Gastrocnemius medialis (tissue), 4 donors: ENCODE results near the gene CCSER2.
"Not testable (repeated sequence)": the region's sequence is repeated elsewhere in the genome, so short reads cannot be mapped to it uniquely, and the experiment has no call there.

Experiments
- POLR2A ChIP-seq, 2 donors: fragments of 450-650 bp; IDR thresholded peaks; one replicate each; pipeline ENCODE4 v1.6.1; 2017; ENCODE audit warnings: antibody characterized with exemption in 2 of 2, mild to moderate bottlenecking in 2 of 2, moderate library complexity in 2 of 2
- TF ChIP-seq, protein P1 (sequence below), 5 experiments: fragments of 450-650 bp in 3 of 5; fragments of 200-600 bp in 2 of 5; sonication (generic) in 2 of 5; IDR thresholded peaks in 4 of 5; conservative IDR thresholded peaks in 1 of 5; 1 replicate in 4 of 5; 2 replicates in 1 of 5; pipeline ENCODE4 v1.5.1; 2016 to 2019; ENCODE audit warnings: antibody characterized with exemption in 5 of 5, mild to moderate bottlenecking in 3 of 5, moderate library complexity in 3 of 5

- TF ChIP-seq, protein P1, sequence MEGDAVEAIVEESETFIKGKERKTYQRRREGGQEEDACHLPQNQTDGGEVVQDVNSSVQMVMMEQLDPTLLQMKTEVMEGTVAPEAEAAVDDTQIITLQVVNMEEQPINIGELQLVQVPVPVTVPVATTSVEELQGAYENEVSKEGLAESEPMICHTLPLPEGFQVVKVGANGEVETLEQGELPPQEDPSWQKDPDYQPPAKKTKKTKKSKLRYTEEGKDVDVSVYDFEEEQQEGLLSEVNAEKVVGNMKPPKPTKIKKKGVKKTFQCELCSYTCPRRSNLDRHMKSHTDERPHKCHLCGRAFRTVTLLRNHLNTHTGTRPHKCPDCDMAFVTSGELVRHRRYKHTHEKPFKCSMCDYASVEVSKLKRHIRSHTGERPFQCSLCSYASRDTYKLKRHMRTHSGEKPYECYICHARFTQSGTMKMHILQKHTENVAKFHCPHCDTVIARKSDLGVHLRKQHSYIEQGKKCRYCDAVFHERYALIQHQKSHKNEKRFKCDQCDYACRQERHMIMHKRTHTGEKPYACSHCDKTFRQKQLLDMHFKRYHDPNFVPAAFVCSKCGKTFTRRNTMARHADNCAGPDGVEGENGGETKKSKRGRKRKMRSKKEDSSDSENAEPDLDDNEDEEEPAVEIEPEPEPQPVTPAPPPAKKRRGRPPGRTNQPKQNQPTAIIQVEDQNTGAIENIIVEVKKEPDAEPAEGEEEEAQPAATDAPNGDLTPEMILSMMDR (IDR thresholded peaks at IDR 0.05 in 4 of 5, conservative IDR thresholded peaks at IDR 0.05 in 1 of 5), result not testable (repeated sequence)
- not testable (repeated sequence) for TF ChIP-seq POLR2A (IDR thresholded peaks at IDR 0.05)
These were observed 19.2 kb downstream of the CCSER2 start for GRCh38 chr10:84347575-84348002.
